Measurements from ENCODE around the gene MRPL51.

DNA sequence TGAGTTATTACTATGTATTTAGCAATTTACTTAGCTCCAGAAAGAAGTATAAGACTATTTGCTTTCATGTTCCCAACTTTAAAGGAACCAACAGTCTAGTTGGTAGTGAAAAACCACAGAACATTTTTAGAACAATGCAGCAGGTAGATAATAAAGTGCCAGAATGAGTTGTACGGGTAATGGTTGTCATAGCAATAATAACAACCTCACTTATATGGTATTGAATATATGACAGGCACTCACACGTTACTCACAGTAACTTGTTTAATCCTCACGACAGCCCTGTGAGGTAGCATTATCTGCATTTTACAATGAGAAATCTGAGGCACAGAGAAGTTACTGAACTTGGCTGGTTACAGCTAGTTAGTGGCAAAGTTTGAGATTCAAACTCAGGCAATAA lies 30.6 kb upstream of the MRPL51 start:
- no peak for TF ChIP-seq EZH2phosphoT487 (IDR thresholded peaks at IDR 0.05; ENCODE audit: borderline replicate concordance)
- TF ChIP-seq, protein P1, sequence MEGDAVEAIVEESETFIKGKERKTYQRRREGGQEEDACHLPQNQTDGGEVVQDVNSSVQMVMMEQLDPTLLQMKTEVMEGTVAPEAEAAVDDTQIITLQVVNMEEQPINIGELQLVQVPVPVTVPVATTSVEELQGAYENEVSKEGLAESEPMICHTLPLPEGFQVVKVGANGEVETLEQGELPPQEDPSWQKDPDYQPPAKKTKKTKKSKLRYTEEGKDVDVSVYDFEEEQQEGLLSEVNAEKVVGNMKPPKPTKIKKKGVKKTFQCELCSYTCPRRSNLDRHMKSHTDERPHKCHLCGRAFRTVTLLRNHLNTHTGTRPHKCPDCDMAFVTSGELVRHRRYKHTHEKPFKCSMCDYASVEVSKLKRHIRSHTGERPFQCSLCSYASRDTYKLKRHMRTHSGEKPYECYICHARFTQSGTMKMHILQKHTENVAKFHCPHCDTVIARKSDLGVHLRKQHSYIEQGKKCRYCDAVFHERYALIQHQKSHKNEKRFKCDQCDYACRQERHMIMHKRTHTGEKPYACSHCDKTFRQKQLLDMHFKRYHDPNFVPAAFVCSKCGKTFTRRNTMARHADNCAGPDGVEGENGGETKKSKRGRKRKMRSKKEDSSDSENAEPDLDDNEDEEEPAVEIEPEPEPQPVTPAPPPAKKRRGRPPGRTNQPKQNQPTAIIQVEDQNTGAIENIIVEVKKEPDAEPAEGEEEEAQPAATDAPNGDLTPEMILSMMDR (IDR thresholded peaks at IDR 0.05 in 2 of 3, conservative IDR thresholded peaks at IDR 0.05 in 1 of 3; ENCODE audit: borderline replicate concordance in 1 of 3, insufficient read depth in 1 of 3, low read depth in 2 of 3, low read length in 2 of 3) = no peak
- no peak for TF ChIP-seq POLR2A (IDR thresholded peaks at IDR 0.05; ENCODE audit: borderline replicate concordance, extremely low read depth, insufficient read depth, insufficient read length)

All from HCT116 (cell line).